ENCODE measurements around the gene NEUROD2.

The NEUROD2 gene

GRCh38 chr17:39581071-39581758, 26.5 kb downstream of the NEUROD2 start:
- no peak for ATAC-seq
- TF ChIP-seq TCF4 (CRISPR knock-in tag; IDR thresholded peaks at IDR 0.05; ENCODE audit: borderline replicate concordance) = no peak
- TF ChIP-seq ZFP3 (CRISPR knock-in tag; IDR thresholded peaks at IDR 0.05) = no peak

GRCh38 chr17:39580082-39580468, 27.6 kb downstream of the NEUROD2 start:
- ATAC-seq = no peak
- TF ChIP-seq, protein P1, sequence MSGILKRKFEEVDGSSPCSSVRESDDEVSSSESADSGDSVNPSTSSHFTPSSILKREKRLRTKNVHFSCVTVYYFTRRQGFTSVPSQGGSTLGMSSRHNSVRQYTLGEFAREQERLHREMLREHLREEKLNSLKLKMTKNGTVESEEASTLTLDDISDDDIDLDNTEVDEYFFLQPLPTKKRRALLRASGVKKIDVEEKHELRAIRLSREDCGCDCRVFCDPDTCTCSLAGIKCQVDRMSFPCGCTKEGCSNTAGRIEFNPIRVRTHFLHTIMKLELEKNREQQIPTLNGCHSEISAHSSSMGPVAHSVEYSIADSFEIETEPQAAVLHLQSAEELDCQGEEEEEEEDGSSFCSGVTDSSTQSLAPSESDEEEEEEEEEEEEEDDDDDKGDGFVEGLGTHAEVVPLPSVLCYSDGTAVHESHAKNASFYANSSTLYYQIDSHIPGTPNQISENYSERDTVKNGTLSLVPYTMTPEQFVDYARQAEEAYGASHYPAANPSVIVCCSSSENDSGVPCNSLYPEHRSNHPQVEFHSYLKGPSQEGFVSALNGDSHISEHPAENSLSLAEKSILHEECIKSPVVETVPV (CRISPR knock-in tag; IDR thresholded peaks at IDR 0.05) = no peak
- TF ChIP-seq, protein P2, sequence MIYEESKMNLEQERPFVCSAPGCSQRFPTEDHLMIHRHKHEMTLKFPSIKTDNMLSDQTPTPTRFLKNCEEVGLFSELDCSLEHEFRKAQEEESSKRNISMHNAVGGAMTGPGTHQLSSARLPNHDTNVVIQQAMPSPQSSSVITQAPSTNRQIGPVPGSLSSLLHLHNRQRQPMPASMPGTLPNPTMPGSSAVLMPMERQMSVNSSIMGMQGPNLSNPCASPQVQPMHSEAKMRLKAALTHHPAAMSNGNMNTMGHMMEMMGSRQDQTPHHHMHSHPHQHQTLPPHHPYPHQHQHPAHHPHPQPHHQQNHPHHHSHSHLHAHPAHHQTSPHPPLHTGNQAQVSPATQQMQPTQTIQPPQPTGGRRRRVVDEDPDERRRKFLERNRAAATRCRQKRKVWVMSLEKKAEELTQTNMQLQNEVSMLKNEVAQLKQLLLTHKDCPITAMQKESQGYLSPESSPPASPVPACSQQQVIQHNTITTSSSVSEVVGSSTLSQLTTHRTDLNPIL (CRISPR knock-in tag; IDR thresholded peaks at IDR 0.05; ENCODE audit: low read depth) = no peak
- TF ChIP-seq CSDC2 (CRISPR knock-in tag; IDR thresholded peaks at IDR 0.05) (no peak), ZFP3 (CRISPR knock-in tag; IDR thresholded peaks at IDR 0.05) (no peak), RARB (CRISPR knock-in tag; IDR thresholded peaks at IDR 0.05) (no peak), GLIS3 (CRISPR knock-in tag; IDR thresholded peaks at IDR 0.05) (no peak), ZFP30 (CRISPR knock-in tag; IDR thresholded peaks at IDR 0.05) (no peak)
- TF ChIP-seq, protein P3, sequence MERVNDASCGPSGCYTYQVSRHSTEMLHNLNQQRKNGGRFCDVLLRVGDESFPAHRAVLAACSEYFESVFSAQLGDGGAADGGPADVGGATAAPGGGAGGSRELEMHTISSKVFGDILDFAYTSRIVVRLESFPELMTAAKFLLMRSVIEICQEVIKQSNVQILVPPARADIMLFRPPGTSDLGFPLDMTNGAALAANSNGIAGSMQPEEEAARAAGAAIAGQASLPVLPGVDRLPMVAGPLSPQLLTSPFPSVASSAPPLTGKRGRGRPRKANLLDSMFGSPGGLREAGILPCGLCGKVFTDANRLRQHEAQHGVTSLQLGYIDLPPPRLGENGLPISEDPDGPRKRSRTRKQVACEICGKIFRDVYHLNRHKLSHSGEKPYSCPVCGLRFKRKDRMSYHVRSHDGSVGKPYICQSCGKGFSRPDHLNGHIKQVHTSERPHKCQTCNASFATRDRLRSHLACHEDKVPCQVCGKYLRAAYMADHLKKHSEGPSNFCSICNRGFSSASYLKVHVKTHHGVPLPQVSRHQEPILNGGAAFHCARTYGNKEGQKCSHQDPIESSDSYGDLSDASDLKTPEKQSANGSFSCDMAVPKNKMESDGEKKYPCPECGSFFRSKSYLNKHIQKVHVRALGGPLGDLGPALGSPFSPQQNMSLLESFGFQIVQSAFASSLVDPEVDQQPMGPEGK (CRISPR knock-in tag; IDR thresholded peaks at IDR 0.05; ENCODE audit: borderline replicate concordance) = no peak
- TF ChIP-seq, protein P4, sequence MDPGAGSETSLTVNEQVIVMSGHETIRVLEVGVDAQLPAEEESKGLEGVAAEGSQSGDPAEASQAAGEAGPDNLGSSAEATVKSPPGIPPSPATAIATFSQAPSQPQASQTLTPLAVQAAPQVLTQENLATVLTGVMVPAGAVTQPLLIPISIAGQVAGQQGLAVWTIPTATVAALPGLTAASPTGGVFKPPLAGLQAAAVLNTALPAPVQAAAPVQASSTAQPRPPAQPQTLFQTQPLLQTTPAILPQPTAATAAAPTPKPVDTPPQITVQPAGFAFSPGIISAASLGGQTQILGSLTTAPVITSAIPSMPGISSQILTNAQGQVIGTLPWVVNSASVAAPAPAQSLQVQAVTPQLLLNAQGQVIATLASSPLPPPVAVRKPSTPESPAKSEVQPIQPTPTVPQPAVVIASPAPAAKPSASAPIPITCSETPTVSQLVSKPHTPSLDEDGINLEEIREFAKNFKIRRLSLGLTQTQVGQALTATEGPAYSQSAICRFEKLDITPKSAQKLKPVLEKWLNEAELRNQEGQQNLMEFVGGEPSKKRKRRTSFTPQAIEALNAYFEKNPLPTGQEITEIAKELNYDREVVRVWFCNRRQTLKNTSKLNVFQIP (CRISPR knock-in tag; IDR thresholded peaks at IDR 0.05; ENCODE audit: borderline replicate concordance, low read depth) = no peak

GRCh38 chr17:39579318-39580081, 28.2 kb downstream of the NEUROD2 start:
- no peak for ATAC-seq
- no peak for TF ChIP-seq PPARA (CRISPR knock-in tag; IDR thresholded peaks at IDR 0.05; ENCODE audit: borderline replicate concordance)
- TF ChIP-seq BACH2 (CRISPR knock-in tag; IDR thresholded peaks at IDR 0.05; ENCODE audit: borderline replicate concordance) = no peak
- no peak for TF ChIP-seq ISL1 (CRISPR knock-in tag; IDR thresholded peaks at IDR 0.05)
- TF ChIP-seq GLIS3 (CRISPR knock-in tag; IDR thresholded peaks at IDR 0.05) = no peak
- no peak for TF ChIP-seq ARNTL (CRISPR knock-in tag; IDR thresholded peaks at IDR 0.05; ENCODE audit: borderline replicate concordance, low read depth)
- TF ChIP-seq SNAI2 (CRISPR knock-in tag; IDR thresholded peaks at IDR 0.05) = no peak
- no peak for TF ChIP-seq ZNF8 (CRISPR knock-in tag; IDR thresholded peaks at IDR 0.05)
- no peak for TF ChIP-seq ZNF565 (CRISPR knock-in tag; conservative IDR thresholded peaks at IDR 0.05; ENCODE audit: low read depth)
- TF ChIP-seq, protein P4 (CRISPR knock-in tag; IDR thresholded peaks at IDR 0.05; ENCODE audit: borderline replicate concordance, low read depth) = no peak
- TF ChIP-seq, protein P3 (CRISPR knock-in tag; IDR thresholded peaks at IDR 0.05; ENCODE audit: borderline replicate concordance) = no peak
- TF ChIP-seq RARB (CRISPR knock-in tag; IDR thresholded peaks at IDR 0.05) = no peak
- no peak for TF ChIP-seq ZNF70 (CRISPR knock-in tag; IDR thresholded peaks at IDR 0.05)
- TF ChIP-seq, protein P5, sequence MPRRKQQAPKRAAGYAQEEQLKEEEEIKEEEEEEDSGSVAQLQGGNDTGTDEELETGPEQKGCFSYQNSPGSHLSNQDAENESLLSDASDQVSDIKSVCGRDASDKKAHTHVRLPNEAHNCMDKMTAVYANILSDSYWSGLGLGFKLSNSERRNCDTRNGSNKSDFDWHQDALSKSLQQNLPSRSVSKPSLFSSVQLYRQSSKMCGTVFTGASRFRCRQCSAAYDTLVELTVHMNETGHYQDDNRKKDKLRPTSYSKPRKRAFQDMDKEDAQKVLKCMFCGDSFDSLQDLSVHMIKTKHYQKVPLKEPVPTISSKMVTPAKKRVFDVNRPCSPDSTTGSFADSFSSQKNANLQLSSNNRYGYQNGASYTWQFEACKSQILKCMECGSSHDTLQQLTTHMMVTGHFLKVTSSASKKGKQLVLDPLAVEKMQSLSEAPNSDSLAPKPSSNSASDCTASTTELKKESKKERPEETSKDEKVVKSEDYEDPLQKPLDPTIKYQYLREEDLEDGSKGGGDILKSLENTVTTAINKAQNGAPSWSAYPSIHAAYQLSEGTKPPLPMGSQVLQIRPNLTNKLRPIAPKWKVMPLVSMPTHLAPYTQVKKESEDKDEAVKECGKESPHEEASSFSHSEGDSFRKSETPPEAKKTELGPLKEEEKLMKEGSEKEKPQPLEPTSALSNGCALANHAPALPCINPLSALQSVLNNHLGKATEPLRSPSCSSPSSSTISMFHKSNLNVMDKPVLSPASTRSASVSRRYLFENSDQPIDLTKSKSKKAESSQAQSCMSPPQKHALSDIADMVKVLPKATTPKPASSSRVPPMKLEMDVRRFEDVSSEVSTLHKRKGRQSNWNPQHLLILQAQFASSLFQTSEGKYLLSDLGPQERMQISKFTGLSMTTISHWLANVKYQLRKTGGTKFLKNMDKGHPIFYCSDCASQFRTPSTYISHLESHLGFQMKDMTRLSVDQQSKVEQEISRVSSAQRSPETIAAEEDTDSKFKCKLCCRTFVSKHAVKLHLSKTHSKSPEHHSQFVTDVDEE (CRISPR knock-in tag; IDR thresholded peaks at IDR 0.05) = no peak
- TF ChIP-seq, protein P1 (CRISPR knock-in tag; IDR thresholded peaks at IDR 0.05) = no peak
- no peak for TF ChIP-seq OSR1 (CRISPR knock-in tag; IDR thresholded peaks at IDR 0.05)
- no peak for TF ChIP-seq TOX (CRISPR knock-in tag; IDR thresholded peaks at IDR 0.05; ENCODE audit: borderline replicate concordance)
